GM12878 (cell line): Measurements from ENCODE around the gene C1RL. TPM values are rescaled to one million over a fixed set of nuclear protein-coding genes. Genes with fewer than 3 reads are reported as not detected.

Experiments
- ATAC-seq: fragments of 200-7000 bp; cut with Tn5 transposase; 3 replicates; pipeline ENCODE4 v1.9.1; 2020; ENCODE audit warnings: mild to moderate bottlenecking, moderate library complexity
- BruUV-seq: library from RNA; stranded (reverse); fragments of 400-500 nt; replicated peaks from 2 replicates; lab custom pipeline; 2021; lab: Mats Ljungman, UMichigan
- CTCF ChIA-PET: fragments of 300-600 bp; sonication (Branson Sonifier 250); formaldehyde crosslinking; extraction: SDS; loops from one replicate; lab custom pipeline; 2021; ENCODE audit warnings: inconsistent platforms; lab: Yijun Ruan, JAX
- POLR2A ChIA-PET: fragments of 350-600 bp; formaldehyde crosslinking; extraction: SDS; loops from one replicate; lab custom pipeline; 2021; ENCODE audit warnings: inconsistent platforms; lab: Charles Lee
- RAD21 ChIA-PET: fragments of 300-600 bp; sonication (Branson Sonifier 250); formaldehyde crosslinking; loops from one replicate; lab custom pipeline; 2023; ENCODE audit warnings: antibody characterized with exemption; ENCODE audit not compliant: unreplicated experiment; lab: Charles Lee
- SMC1A ChIA-PET: fragments of 300-600 bp; sonication (Branson Sonifier 250); formaldehyde crosslinking; loops from one replicate; lab custom pipeline; 2023; ENCODE audit not compliant: unreplicated experiment, uncharacterized antibody; lab: Charles Lee
- DNase-seq: peaks from one replicate; pipeline ENCODE4 v3.0.0-alpha.2; 2011; ENCODE audit warnings: low read depth, low spot score
- FAIRE-seq: peaks from 3 replicates; lab custom pipeline; 2011; peaks lifted over from hg19 to GRCh38; lab: Jason Lieb, UNC
- H2AFZ ChIP-seq: 2 replicates; pipeline ENCODE4 v1.6.0; 2011; ENCODE audit warnings: low read depth, low read length, control low read depth; ENCODE audit not compliant: control insufficient read depth
- H3K27ac ChIP-seq: 2 replicates; pipeline ENCODE4 v1.5.1; 2011; ENCODE audit warnings: control low read depth; ENCODE audit not compliant: control insufficient read depth, insufficient read depth
- H3K27me3 ChIP-seq, 2 experiments: replicated peaks in 1 of 2; 2 replicates each; pipeline versions ENCODE4 v1.6.0 to v1.6.1; 2011; ENCODE audit warnings: low read length in 1 of 2; ENCODE audit not compliant: control insufficient read depth in 2 of 2, insufficient read depth in 2 of 2
- H3K36me3 ChIP-seq, 2 experiments: 2 replicates each; pipeline ENCODE4 v1.5.1; 2011; ENCODE audit warnings: low read length in 1 of 2; ENCODE audit not compliant: control insufficient read depth in 2 of 2, insufficient read depth in 2 of 2
- H3K4me1 ChIP-seq: 2 replicates; pipeline ENCODE4 v1.6.1; 2011; ENCODE audit warnings: mild to moderate bottlenecking, low read length, moderate library complexity, mixed read lengths; ENCODE audit not compliant: control insufficient read depth, insufficient read depth
- H3K4me2 ChIP-seq: 2 replicates; pipeline ENCODE4 v1.6.0; 2011; ENCODE audit warnings: control low read depth; ENCODE audit not compliant: control insufficient read depth, insufficient read depth
- H3K4me3 ChIP-seq: fragments of 200-600 bp; sonication (generic); 2 replicates; pipeline ENCODE4 v1.5.1; 2016
- H3K79me2 ChIP-seq: 2 replicates; pipeline ENCODE4 v1.6.0; 2011; ENCODE audit warnings: low read length; ENCODE audit not compliant: control insufficient read depth, insufficient read depth
- H3K9ac ChIP-seq: 2 replicates; pipeline ENCODE4 v1.8.0; 2011; ENCODE audit warnings: low read length, control low read depth, mixed read lengths; ENCODE audit not compliant: control insufficient read depth, insufficient read depth
- H3K9me3 ChIP-seq: replicated peaks from 3 replicates; pipeline ENCODE4 v1.5.1; 2011; ENCODE audit warnings: mild to moderate bottlenecking, low read length; ENCODE audit not compliant: control insufficient read depth, insufficient read depth
- H4K20me1 ChIP-seq: 2 replicates; pipeline ENCODE4 v1.6.0; 2011; ENCODE audit not compliant: control insufficient read depth, insufficient read depth
- BHLHE40 ChIP-seq, 2 experiments: fragments of 450-650 bp in 1 of 2; IDR thresholded peaks; 2 replicates each; pipeline ENCODE4 v1.6.1; 2011 to 2017; ENCODE audit warnings: low read depth in 2 of 2, borderline replicate concordance in 1 of 2, improper control_type of control experiment in 1 of 2, low read length in 1 of 2, mild to moderate bottlenecking in 1 of 2
- BRCA1 ChIP-seq: IDR thresholded peaks from 2 replicates; pipeline ENCODE4 v1.6.1; 2011; ENCODE audit warnings: low read depth, low read length, improper control_type of control experiment
- ETV6 ChIP-seq, 2 experiments: fragments of 450-650 bp in 1 of 2; IDR thresholded peaks in 1 of 2; conservative IDR thresholded peaks in 1 of 2; 2 replicates each; pipeline ENCODE4 v1.6.1; 2014; ENCODE audit warnings: antibody characterized with exemption in 1 of 2, borderline replicate concordance in 1 of 2, low read depth in 1 of 2, mild to moderate bottlenecking in 1 of 2, moderate library complexity in 1 of 2
- FOXM1 ChIP-seq: IDR thresholded peaks from 2 replicates; pipeline ENCODE4 v1.6.1; 2012; ENCODE audit warnings: low read depth, mild to moderate bottlenecking, inconsistent platforms, low read length, moderate library complexity
- IRF4 ChIP-seq: IDR thresholded peaks from 2 replicates; pipeline ENCODE4 v1.6.1; 2011; ENCODE audit warnings: low read depth, low read length
- MTA2 ChIP-seq: fragments of 450-650 bp; IDR thresholded peaks from 2 replicates; pipeline ENCODE4 v1.6.1; 2016; ENCODE audit warnings: low read depth, mild to moderate bottlenecking, moderate library complexity
- MTA3 ChIP-seq: IDR thresholded peaks from 2 replicates; pipeline ENCODE4 v1.6.1; 2012; ENCODE audit warnings: low read length, inconsistent platforms, borderline replicate concordance
- NFYA ChIP-seq: IDR thresholded peaks from 2 replicates; pipeline ENCODE4 v1.6.1; 2011; ENCODE audit warnings: low read depth, mild to moderate bottlenecking, low read length, improper control_type of control experiment, borderline replicate concordance
- PAX5 ChIP-seq: IDR thresholded peaks from 2 replicates; pipeline ENCODE4 v1.6.1; 2011; ENCODE audit warnings: low read depth, low read length, borderline replicate concordance
- POLR2AphosphoS2 ChIP-seq: IDR thresholded peaks from 2 replicates; pipeline ENCODE4 v1.6.1; 2011; ENCODE audit warnings: low read depth, mild to moderate bottlenecking, low read length, improper control_type of control experiment, moderate library complexity
- RAD51 ChIP-seq: fragments of 450-650 bp; IDR thresholded peaks from 2 replicates; pipeline ENCODE4 v1.6.1; 2016; ENCODE audit warnings: moderate library complexity, mild to moderate bottlenecking, inconsistent platforms
- RBBP5 ChIP-seq: fragments of 200-600 bp; sonication (generic); conservative IDR thresholded peaks from 2 replicates; pipeline ENCODE4 v1.6.1; 2016
- RFX5 ChIP-seq: IDR thresholded peaks from 2 replicates; pipeline ENCODE4 v1.6.1; 2011; ENCODE audit warnings: low read depth, low read length, improper control_type of control experiment
- STAT1 ChIP-seq: fragments of 450-650 bp; conservative IDR thresholded peaks from 2 replicates; pipeline ENCODE4 v1.6.1; 2014; ENCODE audit warnings: antibody characterized with exemption, mild to moderate bottlenecking
- SUZ12 ChIP-seq: fragments of 200-600 bp; sonication (generic); IDR thresholded peaks from one replicate; pipeline ENCODE4 v1.6.1; 2018; ENCODE audit warnings: antibody characterized with exemption, mild to moderate bottlenecking; ENCODE audit not compliant: unreplicated experiment
- YY1 ChIP-seq: IDR thresholded peaks from 2 replicates; pipeline ENCODE4 v1.6.1; 2011; ENCODE audit warnings: low read depth, mild to moderate bottlenecking, low read length
- ZZZ3 ChIP-seq: IDR thresholded peaks from 2 replicates; pipeline ENCODE4 v1.6.1; 2011; ENCODE audit warnings: low read depth; ENCODE audit not compliant: control insufficient read depth, insufficient read length
- WGBS: methylation state at CpG from one replicate; pipeline ENCODE4 v1.1.6; 2016; ENCODE audit warnings: low lambda C conversion rate; ENCODE audit not compliant: insufficient replicate concordance, insufficient coverage; ENCODE audit errors: missing lambda C conversion rate; 5-methylcytosine and 5-hydroxymethylcytosine counted together
- in situ Hi-C: fragments of 300-500 bp; cut with MboI; formaldehyde crosslinking; loops from 9 replicates; pipeline ENCODE4 v1.14.3; 2018; ENCODE audit warnings: mixed read lengths
- intact Hi-C: fragments of 100-400 bp; cut with micrococcal nuclease; formaldehyde crosslinking; loops from one replicate; pipeline ENCODE4 v1.14.2; 2022; ENCODE audit not compliant: unreplicated experiment
- polyA plus RNA-seq, 11 experiments: library from polyadenylated mRNA; depleted of rRNA in 4 of 11; unstranded in 6 of 11; stranded (reverse) in 5 of 11; fragments of >200 nt; fragmentation: Nextera tagmentation in 4 of 11; fragmentation: Illumina TruSeq in 1 of 11; extraction: Ambion mirVana in 4 of 11; extraction: Trizol in 1 of 11; gene quantifications; 1 replicate in 1 of 11; 2 replicates in 10 of 11; pipeline versions ENCODE4 v1.2.1 to v1.2.3, GENCODE V29; 2011 to 2016; ENCODE audit warnings: inconsistent platforms in 2 of 11, missing spikeins in 2 of 11, low read depth in 1 of 11
- total RNA-seq, 4 experiments: library from RNA; depleted of rRNA in 3 of 4; stranded (reverse); fragments of >200 nt in 3 of 4; fragmentation: Illumina TruSeq in 1 of 4; extraction: Trizol in 1 of 4; gene quantifications; 2 replicates each; pipeline versions ENCODE4 v1.2.1 to v1.2.3, GENCODE V29; 2013 to 2021
- TF ChIP-seq, protein P1 (sequence below): fragments of 450-650 bp; formaldehyde crosslinking; IDR thresholded peaks from 2 replicates; pipeline ENCODE4 v1.5.0; 2022; ENCODE audit warnings: mild to moderate bottlenecking, missing genetic modification characterization
- TF ChIP-seq, protein P2 (sequence below): IDR thresholded peaks from 2 replicates; pipeline ENCODE4 v1.6.1; 2012; ENCODE audit warnings: low read depth, low read length, improper control_type of control experiment

Gene C1RL
- total and polyA plus RNA-seq, 10 of the 15 experiments (the other 5 are each of a cell fraction or from before 2014, with no cell fraction given): 1.3 to 12.8 (median 8.1) TPM

DNA sequence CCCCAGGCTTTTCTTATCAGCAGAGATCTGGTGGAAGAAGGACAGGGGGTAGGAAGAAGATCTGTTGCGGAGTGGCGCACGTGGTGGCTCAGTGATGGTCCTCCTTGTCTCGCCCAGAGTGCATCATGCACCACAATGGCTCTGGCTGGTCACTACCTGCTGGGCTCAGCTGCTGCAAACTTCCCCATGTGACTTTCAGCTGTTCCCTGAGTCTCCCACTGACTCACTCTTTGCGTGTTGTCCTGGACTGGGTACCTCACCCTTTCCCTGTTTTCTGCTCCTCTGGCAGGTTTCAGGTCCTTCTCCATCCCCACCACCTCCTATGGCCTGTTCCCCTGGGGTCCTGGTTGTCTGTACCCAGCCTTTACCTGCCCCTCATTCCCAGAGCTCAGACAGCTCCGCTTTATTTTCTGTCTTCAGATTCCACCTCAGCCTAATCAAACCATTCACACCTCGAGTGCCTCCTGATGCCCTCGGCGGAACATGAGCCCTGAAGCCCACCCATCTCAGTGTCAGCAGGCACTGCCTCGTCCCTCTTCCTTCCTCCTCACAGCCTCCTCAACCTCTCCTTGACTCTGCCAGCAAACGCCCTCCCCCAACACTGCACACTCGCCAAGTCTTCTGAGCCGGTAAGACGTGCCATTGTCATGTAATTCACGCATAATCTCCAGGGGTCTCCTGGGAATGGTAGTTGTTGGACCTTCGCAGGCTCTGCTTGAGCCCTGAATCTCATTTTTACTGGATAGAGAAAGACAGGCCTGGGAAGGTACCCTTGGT is 18.6 kb downstream of the C1RL start (continued):
- TF ChIP-seq, protein P1, sequence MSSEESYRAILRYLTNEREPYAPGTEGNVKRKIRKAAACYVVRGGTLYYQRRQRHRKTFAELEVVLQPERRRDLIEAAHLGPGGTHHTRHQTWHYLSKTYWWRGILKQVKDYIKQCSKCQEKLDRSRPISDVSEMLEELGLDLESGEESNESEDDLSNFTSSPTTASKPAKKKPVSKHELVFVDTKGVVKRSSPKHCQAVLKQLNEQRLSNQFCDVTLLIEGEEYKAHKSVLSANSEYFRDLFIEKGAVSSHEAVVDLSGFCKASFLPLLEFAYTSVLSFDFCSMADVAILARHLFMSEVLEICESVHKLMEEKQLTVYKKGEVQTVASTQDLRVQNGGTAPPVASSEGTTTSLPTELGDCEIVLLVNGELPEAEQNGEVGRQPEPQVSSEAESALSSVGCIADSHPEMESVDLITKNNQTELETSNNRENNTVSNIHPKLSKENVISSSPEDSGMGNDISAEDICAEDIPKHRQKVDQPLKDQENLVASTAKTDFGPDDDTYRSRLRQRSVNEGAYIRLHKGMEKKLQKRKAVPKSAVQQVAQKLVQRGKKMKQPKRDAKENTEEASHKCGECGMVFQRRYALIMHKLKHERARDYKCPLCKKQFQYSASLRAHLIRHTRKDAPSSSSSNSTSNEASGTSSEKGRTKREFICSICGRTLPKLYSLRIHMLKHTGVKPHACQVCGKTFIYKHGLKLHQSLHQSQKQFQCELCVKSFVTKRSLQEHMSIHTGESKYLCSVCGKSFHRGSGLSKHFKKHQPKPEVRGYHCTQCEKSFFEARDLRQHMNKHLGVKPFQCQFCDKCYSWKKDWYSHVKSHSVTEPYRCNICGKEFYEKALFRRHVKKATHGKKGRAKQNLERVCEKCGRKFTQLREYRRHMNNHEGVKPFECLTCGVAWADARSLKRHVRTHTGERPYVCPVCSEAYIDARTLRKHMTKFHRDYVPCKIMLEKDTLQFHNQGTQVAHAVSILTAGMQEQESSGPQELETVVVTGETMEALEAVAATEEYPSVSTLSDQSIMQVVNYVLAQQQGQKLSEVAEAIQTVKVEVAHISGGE (CRISPR knock-in tag): no peak
- TF ChIP-seq SUZ12: no peak
- TF ChIP-seq POLR2AphosphoS2: no peak
- TF ChIP-seq STAT1: no peak
- no peak for TF ChIP-seq RFX5

DNA sequence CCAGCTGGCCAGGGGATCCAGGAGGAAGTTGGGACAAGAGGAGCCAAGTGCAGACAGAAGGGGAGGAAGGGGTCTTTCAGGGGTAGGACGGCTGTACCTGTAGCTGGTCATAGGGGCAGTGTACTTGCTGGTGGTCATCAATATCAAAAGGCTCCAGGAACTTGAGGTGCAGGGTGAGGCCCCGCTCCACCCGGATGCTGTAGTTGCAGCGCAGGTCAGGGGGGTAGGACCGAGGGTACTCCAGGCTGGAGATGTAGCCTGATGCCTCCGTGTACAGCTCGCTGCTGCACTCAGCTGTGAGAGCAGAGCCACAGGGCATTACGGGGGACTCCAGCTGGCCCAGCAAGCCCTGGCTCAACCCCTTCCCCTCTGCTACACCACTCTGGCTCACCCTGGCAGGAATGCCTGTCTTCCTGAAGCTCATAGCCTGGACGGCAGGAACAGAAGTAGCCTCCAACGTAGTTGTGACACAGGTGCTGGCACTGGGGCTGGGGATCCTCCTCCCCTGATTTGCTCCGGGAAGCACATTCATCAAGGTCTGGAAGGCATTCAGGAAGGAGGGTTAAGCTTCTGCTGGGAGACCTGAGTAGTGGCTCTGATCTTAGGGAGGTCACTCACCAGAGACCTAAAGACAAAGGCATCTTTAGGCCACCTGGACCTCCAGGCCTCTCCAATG is 19.7 kb downstream of the C1RL start:
- in situ Hi-C loops: no loop called here
- POLR2A ChIA-PET: no interaction called here

More for the DNA sequence above, 19.7 kb downstream of the C1RL start:
- ChIA-PET SMC1A (no interaction called here), RAD21 (no interaction called here), CTCF (interaction anchor here (0.9 to 6.3 kb wide), 3 partner anchors 13 to 144 kb away, joined by 3 to 32 read pairs (median 8); partner anchors contain the start of genes C12orf57 and RNU7-1)
- no TSS peak for BruUV-seq
- TF ChIP-seq, protein P2, sequence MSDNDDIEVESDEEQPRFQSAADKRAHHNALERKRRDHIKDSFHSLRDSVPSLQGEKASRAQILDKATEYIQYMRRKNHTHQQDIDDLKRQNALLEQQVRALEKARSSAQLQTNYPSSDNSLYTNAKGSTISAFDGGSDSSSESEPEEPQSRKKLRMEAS: no peak
- TF ChIP-seq MTA3: no peak
- TF ChIP-seq FOXM1: no peak
- no peak for TF ChIP-seq ETV6 (conservative IDR thresholded peaks at IDR 0.05 in 1 of 2, IDR thresholded peaks at IDR 0.05 in 1 of 2; ENCODE audit: borderline replicate concordance in 1 of 2, low read depth in 1 of 2)
- TF ChIP-seq YY1: no peak
- no peak for TF ChIP-seq RAD51
- TF ChIP-seq RBBP5: no peak
- no peak for TF ChIP-seq BRCA1
- TF ChIP-seq NFYA: no peak
- no peak for TF ChIP-seq BHLHE40 (IDR thresholded peaks at IDR 0.05; ENCODE audit: borderline replicate concordance in 1 of 2, low read depth in 2 of 2, low read length in 1 of 2)
- TF ChIP-seq ZZZ3: no peak
- TF ChIP-seq IRF4: no peak
- TF ChIP-seq MTA2: no peak
- TF ChIP-seq PAX5: no peak
- FAIRE-seq (no peak), ATAC-seq (no peak), DNase-seq (no peak)
- no peaks in the 10 kb centered on the region for H4K20me1 ChIP-seq
- WGBS: 57% methylated on average over 11 of the region's 11 CpGs
- H3K27me3 ChIP-seq: no peaks in the 10 kb centered on the region; a peak in 1 of 4 replicates
- no peak overlapping the region for H3K4me3 ChIP-seq
- no peaks in the 10 kb centered on the region for H3K36me3 ChIP-seq
- no peak overlapping the region for H2AFZ ChIP-seq
- H3K4me2 ChIP-seq: no peak overlapping the region
- H3K9ac ChIP-seq: no peak overlapping the region
- intact Hi-C loops: no loop called here
- H3K27ac ChIP-seq: no peak overlapping the region
- H3K4me1 ChIP-seq: no peaks in the 10 kb centered on the region
- no peaks in the 10 kb centered on the region; the same call in 2 of the 3 replicates for H3K9me3 ChIP-seq
- no peaks in the 10 kb centered on the region for H3K79me2 ChIP-seq
